Esophagus (tissue), 2 donors: Measurements from ENCODE around the gene SLC6A4. TPM values are rescaled to one million over a fixed set of nuclear protein-coding genes. Genes with fewer than 3 reads are reported as not detected.
"Not testable (repeated sequence)": the region's sequence is repeated elsewhere in the genome, so short reads cannot be mapped to it uniquely, and the experiment has no call there.

Experiments used
- H3K27ac ChIP-seq, 2 donors: one replicate each; pipeline ENCODE4 v1.5.1; 2013; ENCODE audit warnings: low read depth in 2 of 2, mild to moderate bottlenecking in 2 of 2, inconsistent platforms in 1 of 2, low read length in 1 of 2, moderate library complexity in 1 of 2
- H3K27me3 ChIP-seq, 2 donors: one replicate each; pipeline ENCODE4 v1.6.1; 2013; ENCODE audit warnings: low read length in 2 of 2, control low read depth in 1 of 2, mild to moderate bottlenecking in 1 of 2; ENCODE audit not compliant: insufficient read depth in 2 of 2, control insufficient read depth in 1 of 2
- H3K36me3 ChIP-seq, 2 donors: one replicate each; pipeline ENCODE4 v1.6.1; 2013; ENCODE audit warnings: low read length in 1 of 2; ENCODE audit not compliant: control insufficient read depth in 2 of 2, insufficient read depth in 2 of 2
- H3K4me1 ChIP-seq, 2 donors: one replicate each; pipeline ENCODE4 v1.6.1; 2013; ENCODE audit warnings: low read length in 1 of 2; ENCODE audit not compliant: control insufficient read depth in 2 of 2, insufficient read depth in 2 of 2
- H3K4me3 ChIP-seq, 2 donors: one replicate each; pipeline ENCODE4 v1.5.1; 2013; ENCODE audit warnings: low read length in 2 of 2, mild to moderate bottlenecking in 2 of 2, low read depth in 1 of 2, moderate library complexity in 1 of 2
- H3K9me3 ChIP-seq, 2 donors: one replicate each; pipeline ENCODE4 v1.6.1; 2013; ENCODE audit warnings: mild to moderate bottlenecking in 2 of 2, low read depth in 1 of 2, low read length in 1 of 2, moderate library complexity in 1 of 2; ENCODE audit not compliant: control insufficient read depth in 2 of 2, insufficient read depth in 1 of 2
- WGBS, 2 donors: extraction: QIAGEN DNeasy Blood & Tissue Kit; methylation state at CpG; one replicate each; pipeline ENCODE4 v1.1.7; 2013; 5-methylcytosine and 5-hydroxymethylcytosine counted together
- polyA plus RNA-seq, 2 donors: library from polyadenylated mRNA; stranded (reverse); fragments of 200-250 nt; gene quantifications; one replicate each; pipeline ENCODE4 v1.2.3, GENCODE V29; 2013
- donor health status: healthy with polysubstance abuse.
- donor health status: Bipolar disorder and iron deficiency.

The SLC6A4 gene
- polyA plus RNA-seq, 2 donors: 0.35 to 2.3 TPM

GRCh38 chr17:30153463-30153862, 82.0 kb downstream of the SLC6A4 start:
- no peaks in the 10 kb centered on the region for H3K36me3 ChIP-seq
- no peak overlapping the region for H3K4me3 ChIP-seq

GRCh38 chr17:30151471-30151870, 84.0 kb downstream of the SLC6A4 start:
- no peak overlapping the region for H3K4me3 ChIP-seq
- peak overlapping the region in 1 of 2 donors; percentile 31 for H3K27ac ChIP-seq
- H3K27me3 ChIP-seq: no peaks in the 10 kb centered on the region
- H3K36me3 ChIP-seq: no peaks in the 10 kb centered on the region
- H3K9me3 ChIP-seq: no peaks in the 10 kb centered on the region
- 94 to 95% methylated on average over 4 of the region's 4 CpGs for WGBS, 2 donors
- H3K4me1 ChIP-seq: no peaks in the 10 kb centered on the region

More at GRCh38 chr17:30153463-30153862, 82.0 kb downstream of the SLC6A4 start:
- Histone ChIP-seq H3K9me3 (no peaks in the 10 kb centered on the region), H3K27ac (no peak overlapping the region), H3K4me1 (no peaks in the 10 kb centered on the region), H3K27me3 (no peaks in the 10 kb centered on the region)

GRCh38 chr17:30148376-30148775, 87.1 kb downstream of the SLC6A4 start:
- WGBS, 2 donors: 58 to 88% methylated on average over 1 of the region's 1 CpG
- H3K36me3 ChIP-seq: no peaks in the 10 kb centered on the region
- peak overlapping the region in 1 of 2 donors; percentile 76 for H3K27ac ChIP-seq
- H3K4me1 ChIP-seq: no peaks in the 10 kb centered on the region
- H3K9me3 ChIP-seq: no peaks in the 10 kb centered on the region
- no peak overlapping the region for H3K4me3 ChIP-seq
- H3K27me3 ChIP-seq: no peaks in the 10 kb centered on the region

GRCh38 chr17:30147860-30148259, 87.6 kb downstream of the SLC6A4 start:
- H3K4me3 ChIP-seq, H3K9me3 ChIP-seq, H3K36me3 ChIP-seq, H3K27me3 ChIP-seq, H3K4me1 ChIP-seq, H3K27ac ChIP-seq: not testable (repeated sequence)
- 52 to 70% methylated on average over 6 of the region's 6 CpGs for WGBS, 2 donors

Other genes with a start within 250 kb of the SLC6A4 start
- gene NSRP1, start 118.9 kb downstream of the SLC6A4 start, polyA plus RNA-seq: 10 to 100 TPM; 16.6 to 19.1 TPM
- gene BLMH, start 56.2 kb upstream of the SLC6A4 start, polyA plus RNA-seq: 10 to 100 TPM in 1 of 2 donors, 1 to 10 TPM in 1; 8.9 to 23.7 TPM
- gene TMIGD1, start 98.4 kb upstream of the SLC6A4 start, polyA plus RNA-seq: not detected
- gene CPD, start 143.2 kb upstream of the SLC6A4 start, polyA plus RNA-seq: 1 to 10 TPM; 3.0 to 5.1 TPM
- gene GOSR1, start 241.7 kb upstream of the SLC6A4 start, polyA plus RNA-seq: 10 to 100 TPM in 1 of 2 donors, 1 to 10 TPM in 1; 9.8 to 14.5 TPM